Cardiac fibroblast (primary cell): ENCODE measurements around the gene SLCO2A1.

Experiments used
- DNase-seq, 2 donors: peaks; one replicate each; pipeline versions ENCODE4 v3.0.0 to v3.0.0-alpha.2; 2010; ENCODE audit warnings: low read depth in 2 of 2
- H3K4me3 ChIP-seq, 2 donors: replicated peaks in 1 of 2; 1 replicate in 1 of 2; 2 replicates in 1 of 2; pipeline ENCODE4 v1.5.1; 2011; ENCODE audit warnings: low read depth in 2 of 2, low read length in 2 of 2, mild to moderate bottlenecking in 2 of 2, moderate library complexity in 1 of 2
- CTCF ChIP-seq: IDR thresholded peaks from one replicate; pipeline ENCODE4 v1.5.1; 2011; ENCODE audit warnings: low read depth, mild to moderate bottlenecking, low read length, inconsistent platforms

The SLCO2A1 gene

DNA sequence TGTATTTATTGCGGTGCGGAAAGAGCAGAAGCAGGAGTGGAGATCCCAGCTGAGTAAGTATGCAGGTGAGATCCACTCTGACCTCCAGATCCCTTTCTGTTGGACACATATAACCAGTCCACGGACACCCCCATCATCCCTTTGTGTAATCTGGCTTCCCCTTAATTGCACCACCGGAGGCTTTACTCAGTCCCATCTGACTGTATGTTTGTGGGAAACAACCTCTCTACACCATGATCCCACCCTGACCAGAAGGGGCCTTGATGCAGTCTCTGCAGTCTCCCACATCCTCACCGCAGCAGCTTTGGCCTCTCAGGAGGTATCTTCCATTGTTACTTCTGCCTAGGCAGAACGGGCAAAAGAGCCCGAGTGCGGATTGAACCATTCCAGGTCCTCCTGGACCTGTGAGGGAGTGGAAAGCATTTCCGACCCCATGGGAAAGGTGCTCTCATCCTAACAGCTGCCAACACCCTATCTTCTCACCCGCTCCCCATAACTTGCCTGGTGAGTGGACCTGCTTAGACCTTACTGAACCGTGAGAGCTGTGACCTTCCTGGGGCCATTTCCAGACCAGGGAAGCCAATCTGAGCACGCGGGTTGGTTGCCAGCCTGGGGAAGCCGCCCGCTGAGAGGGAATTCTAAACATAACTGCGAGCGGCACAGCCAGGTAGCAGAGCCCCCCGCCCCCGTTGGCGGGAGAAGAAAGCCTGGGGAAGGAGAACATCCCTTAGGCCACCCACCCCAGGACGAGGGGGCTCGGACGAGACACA is 1.1 kb downstream of the SLCO2A1 start:
- peak overlapping the region; percentile 52 to 59 for H3K4me3 ChIP-seq
- TF ChIP-seq CTCF = no peak
- no peak for DNase-seq

GRCh38 chr3:134027631-134028030 is 2.1 kb downstream of the SLCO2A1 start:
- TF ChIP-seq CTCF = no peak
- no peak overlapping the region for H3K4me3 ChIP-seq
- DNase-seq = no peak

- no peak for TF ChIP-seq CTCF
- DNase-seq = no peak
- H3K4me3 ChIP-seq = no peak overlapping the region
These were observed 9.5 kb downstream of the SLCO2A1 start for GRCh38 chr3:134020135-134020680.

DNA sequence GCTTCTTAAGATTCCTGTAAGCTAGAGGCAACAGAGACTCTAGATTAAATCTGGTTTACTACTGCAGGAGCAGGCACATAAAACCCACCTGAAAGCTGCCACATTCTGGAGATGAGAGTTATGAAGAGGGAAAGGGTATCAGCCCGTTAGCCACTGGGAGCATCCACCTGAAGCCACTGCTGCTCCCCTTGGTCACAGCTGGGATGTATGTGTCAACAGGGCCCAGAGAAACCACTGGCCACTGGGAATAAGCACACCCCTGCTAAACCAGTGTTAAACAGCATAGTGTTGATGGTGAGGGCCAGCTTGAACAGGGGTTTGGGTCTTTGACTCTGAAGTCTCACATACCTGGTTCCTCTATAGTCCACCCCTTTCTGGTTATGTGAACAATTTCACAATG is 10.9 kb downstream of the SLCO2A1 start:
- no peak overlapping the region for H3K4me3 ChIP-seq
- TF ChIP-seq CTCF = no peak
- no peak for DNase-seq

- no peak for TF ChIP-seq CTCF
- peak in 1 of 2 donors; percentile 68 for DNase-seq
These were observed 11.3 kb downstream of the SLCO2A1 start for GRCh38 chr3:134018406-134018805.

GRCh38 chr3:134017490-134017889 is 12.2 kb downstream of the SLCO2A1 start:
- TF ChIP-seq CTCF = no peak
- no peak for DNase-seq
- H3K4me3 ChIP-seq = no peak overlapping the region

More at GRCh38 chr3:134018406-134018805, 11.3 kb downstream of the SLCO2A1 start:
- no peak overlapping the region for H3K4me3 ChIP-seq

- no peak overlapping the region for H3K4me3 ChIP-seq
- no peak for DNase-seq
- no peak for TF ChIP-seq CTCF
These were observed 15.5 kb downstream of the SLCO2A1 start for GRCh38 chr3:134014270-134014669.
